Activated naive CD8-positive, alpha-beta T cell treated with anti-CD3 and anti-CD28 coated beads, Interleukin-2, amount 10 ng/mL, durations not matched to agents 7 days and 5 days (primary cell): ENCODE measurements around the gene PLK4. TPM values are rescaled to one million over a fixed set of nuclear protein-coding genes. Genes with fewer than 3 reads are reported as not detected.
"Not testable (repeated sequence)": the region's sequence is repeated elsewhere in the genome, so short reads cannot be mapped to it uniquely, and the experiment has no call there.

ENCODE experiments used
- ATAC-seq: fragments of 150-1000 bp; cut with Tn5 transposase; one replicate; pipeline ENCODE4 v1.10.0; 2021; ENCODE audit warnings: low read depth, moderate library complexity
- POLR2A ChIA-PET: fragments of 350-600 bp; sonication (Branson Sonifier 250); formaldehyde crosslinking; loops from one replicate; lab custom pipeline; 2021; ENCODE audit warnings: antibody characterized with exemption; lab: Charles Lee
- DNase-seq: peaks from one replicate; pipeline ENCODE4 v3.0.0; 2021
- H3K27ac Mint-ChIP-seq: one replicate; pipeline ENCODE4 v1.8.0; 2022; ENCODE audit warnings: mild to moderate bottlenecking, mixed read lengths
- H3K27me3 Mint-ChIP-seq: one replicate; pipeline ENCODE4 v1.8.0; 2022; ENCODE audit warnings: mild to moderate bottlenecking, moderate library complexity, mixed read lengths
- H3K36me3 Mint-ChIP-seq: one replicate; pipeline ENCODE4 v1.8.0; 2021; ENCODE audit warnings: mild to moderate bottlenecking, mixed read lengths
- H3K4me1 Mint-ChIP-seq: one replicate; pipeline ENCODE4 v1.8.0; 2021; ENCODE audit warnings: mixed read lengths
- H3K4me3 Mint-ChIP-seq: one replicate; pipeline ENCODE4 v1.8.0; 2022; ENCODE audit warnings: mild to moderate bottlenecking, moderate library complexity, mixed read lengths
- H3K9me3 Mint-ChIP-seq: one replicate; pipeline ENCODE4 v1.8.0; 2021; ENCODE audit warnings: mixed read lengths
- total RNA-seq, 2 experiments: library from RNA; stranded (reverse); gene quantifications; one replicate each; pipeline ENCODE4 v1.2.3, GENCODE V29; 2021

The PLK4 gene
- total RNA-seq, 2 experiments from 2014 or later = 35.5 to 39.4 TPM

- H3K4me1 Mint-ChIP-seq = peaks cover 7% of the 10 kb centered on the region
- H3K9me3 Mint-ChIP-seq = no peaks in the 10 kb centered on the region
- POLR2A ChIA-PET = no interaction called here
- no peak overlapping the region for H3K27ac Mint-ChIP-seq
- no peak for ATAC-seq
- H3K27me3 Mint-ChIP-seq = peaks cover 1% of the 10 kb centered on the region
- no peak for DNase-seq
- peaks cover 8% of the 10 kb centered on the region for H3K36me3 Mint-ChIP-seq
- H3K4me3 Mint-ChIP-seq = no peak overlapping the region
These were observed 10.4 kb upstream of the PLK4 start for GRCh38 chr4:127870281-127870680.

DNA sequence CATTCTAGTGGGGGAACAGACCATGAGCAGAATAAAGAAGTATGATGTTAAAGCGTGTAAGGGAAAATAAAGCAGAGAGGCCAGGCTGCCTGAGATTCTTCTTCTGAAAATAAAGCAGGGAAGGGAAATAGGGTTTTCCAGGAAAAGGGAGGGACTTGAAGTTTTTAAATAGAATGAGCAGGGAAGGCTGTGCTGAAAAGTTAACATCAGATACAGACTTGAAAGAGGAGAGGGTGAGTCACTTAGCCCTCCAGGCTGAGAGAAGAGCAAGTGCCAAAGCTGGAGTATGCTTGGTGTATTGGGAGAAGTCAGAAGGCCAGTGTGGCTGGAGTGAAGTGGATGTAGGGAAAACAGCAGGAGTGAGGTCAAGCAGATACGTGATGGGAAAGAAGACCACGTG, 10.0 kb upstream of the PLK4 start:
- POLR2A ChIA-PET = no interaction called here
- Mint-ChIP-seq H3K4me1 (peaks cover 7% of the 10 kb centered on the region), H3K4me3 (no peak overlapping the region), H3K27me3 (peaks cover 1% of the 10 kb centered on the region), H3K36me3 (peaks cover 11% of the 10 kb centered on the region), H3K9me3 (no peaks in the 10 kb centered on the region), H3K27ac (no peak overlapping the region)
- no peak for DNase-seq
- no peak for ATAC-seq

GRCh38 chr4:127875791-127876190, 4.9 kb upstream of the PLK4 start:
- Mint-ChIP-seq H3K4me1 (peaks cover 18% of the 10 kb centered on the region), H3K27me3 (no peaks in the 10 kb centered on the region), H3K27ac (no peak overlapping the region), H3K9me3 (no peaks in the 10 kb centered on the region), H3K4me3 (no peak overlapping the region), H3K36me3 (peaks cover 18% of the 10 kb centered on the region)
- POLR2A ChIA-PET = no interaction called here
- DNase-seq (no peak), ATAC-seq (no peak)

- ATAC-seq (peak; percentile 19), DNase-seq (no peak)
- POLR2A ChIA-PET = interaction anchor here (1.1 to 4.2 kb wide), 6 partner anchors 85 to 1212 kb away, joined by 3 to 56 read pairs (median 8); partner anchors contain the start of genes ABHD18, HSPA4L, LARP1B and MFSD8
- peak overlapping the region; percentile 92 for H3K4me3 Mint-ChIP-seq
- H3K27me3 Mint-ChIP-seq = no peaks in the 10 kb centered on the region
- peak overlapping the region; percentile 97 for H3K27ac Mint-ChIP-seq
- H3K9me3 Mint-ChIP-seq = no peaks in the 10 kb centered on the region
- H3K36me3 Mint-ChIP-seq = peaks cover 22% of the 10 kb centered on the region
- peaks cover 32% of the 10 kb centered on the region for H3K4me1 Mint-ChIP-seq
These were observed 821 bp downstream of the PLK4 start for GRCh38 chr4:127881563-127881864.

DNA sequence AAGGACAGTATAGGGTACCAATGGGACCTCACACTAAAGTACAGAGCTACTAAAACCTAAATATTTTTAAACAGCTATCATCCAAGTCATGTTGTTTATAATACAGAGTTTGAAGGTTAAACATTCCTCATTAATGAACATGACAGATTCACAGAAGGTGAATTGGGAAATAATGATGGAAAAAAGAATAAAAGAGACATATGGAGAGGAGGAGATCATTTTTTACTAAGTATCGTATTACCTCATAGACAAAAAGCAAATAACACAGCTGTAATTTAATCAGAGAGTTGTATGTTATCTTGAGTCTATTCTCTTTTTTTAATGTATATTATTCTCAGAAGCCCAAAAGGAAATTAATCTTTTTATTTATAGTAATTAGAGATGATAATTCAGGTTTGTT, 7.9 kb downstream of the PLK4 start:
- POLR2A ChIA-PET = interaction anchor here (0.6 to 1.2 kb wide), 3 partner anchors 9 to 77 kb away, joined by 3 read pairs; partner anchors contain the start of genes ABHD18 and MFSD8
- Mint-ChIP-seq H3K27me3 (no peaks in the 10 kb centered on the region), H3K4me1 (peaks cover 19% of the 10 kb centered on the region), H3K27ac (no peak overlapping the region), H3K4me3 (no peak overlapping the region), H3K36me3 (peaks cover 42% of the 10 kb centered on the region), H3K9me3 (peaks cover 2% of the 10 kb centered on the region)
- no peak for ATAC-seq
- no peak for DNase-seq

GRCh38 chr4:127889903-127890302, 9.2 kb downstream of the PLK4 start:
- no peak overlapping the region for H3K4me3 Mint-ChIP-seq
- peaks cover 44% of the 10 kb centered on the region for H3K36me3 Mint-ChIP-seq
- DNase-seq (no peak), ATAC-seq (no peak)
- no peaks in the 10 kb centered on the region for H3K27me3 Mint-ChIP-seq
- POLR2A ChIA-PET = interaction anchor here (0.9 to 1.4 kb wide), 2 partner anchors 9 to 75 kb away, joined by 3 to 5 read pairs; partner anchors contain the start of genes ABHD18, MFSD8 and PLK4
- peaks cover 18% of the 10 kb centered on the region for H3K4me1 Mint-ChIP-seq
- peaks cover 2% of the 10 kb centered on the region for H3K9me3 Mint-ChIP-seq
- H3K27ac Mint-ChIP-seq = no peak overlapping the region

- Mint-ChIP-seq H3K36me3 (peaks cover 45% of the 10 kb centered on the region), H3K4me3 (no peak overlapping the region), H3K4me1 (peaks cover 1% of the 10 kb centered on the region), H3K27ac (no peak overlapping the region), H3K27me3 (no peaks in the 10 kb centered on the region), H3K9me3 (peaks cover 2% of the 10 kb centered on the region)
- DNase-seq (no peak), ATAC-seq (no peak)
- POLR2A ChIA-PET = no interaction called here
These were observed 15.4 kb downstream of the PLK4 start for GRCh38 chr4:127896069-127896468.

DNA sequence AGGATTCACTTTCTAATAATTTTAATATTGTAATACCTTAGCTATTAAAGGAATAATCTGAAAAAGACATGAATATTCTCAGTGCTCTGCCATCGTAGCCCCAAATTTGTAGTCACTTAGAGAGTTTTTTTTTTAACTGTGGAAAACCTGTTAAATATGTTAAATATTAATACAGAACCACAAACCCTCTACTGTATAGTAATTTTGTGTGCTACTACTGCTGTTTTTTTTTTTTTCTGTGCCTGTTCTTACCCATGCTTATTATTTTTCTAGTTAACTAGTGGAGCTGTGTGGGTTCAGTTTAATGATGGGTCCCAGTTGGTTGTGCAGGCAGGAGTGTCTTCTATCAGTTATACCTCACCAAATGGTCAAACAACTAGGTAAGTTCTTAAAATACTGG, 15.8 kb downstream of the PLK4 start:
- H3K36me3 Mint-ChIP-seq = peaks cover 49% of the 10 kb centered on the region
- POLR2A ChIA-PET = no interaction called here
- H3K4me1 Mint-ChIP-seq = peaks cover 1% of the 10 kb centered on the region

DNA sequence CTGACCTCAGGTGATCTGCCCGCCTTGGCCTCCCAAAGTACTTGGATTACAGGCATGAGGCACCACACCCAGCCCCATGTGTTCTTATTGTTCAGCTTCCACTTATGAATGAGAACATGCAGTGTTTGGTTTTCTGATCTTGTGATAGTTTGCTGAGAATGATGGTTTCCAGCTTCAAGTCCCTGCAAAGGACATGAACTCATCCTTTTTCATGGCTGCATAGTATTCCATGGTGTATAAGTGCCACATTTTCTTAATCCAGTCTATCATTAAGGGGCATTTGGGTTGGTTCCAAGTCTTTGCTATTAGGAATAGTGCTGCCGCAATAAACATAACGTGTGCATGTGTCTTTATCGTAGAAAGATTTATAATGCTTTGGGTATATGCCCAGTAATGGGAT, 19.0 kb downstream of the PLK4 start:
- DNase-seq, H3K4me1 Mint-ChIP-seq, H3K27me3 Mint-ChIP-seq, H3K9me3 Mint-ChIP-seq, H3K4me3 Mint-ChIP-seq, POLR2A ChIA-PET, H3K27ac Mint-ChIP-seq, ATAC-seq: not testable (repeated sequence)
- peaks cover 56% of the 10 kb centered on the region for H3K36me3 Mint-ChIP-seq

More for the DNA sequence above, 15.8 kb downstream of the PLK4 start:
- ATAC-seq (no peak), DNase-seq (no peak)
- Mint-ChIP-seq H3K27ac (no peak overlapping the region), H3K27me3 (no peaks in the 10 kb centered on the region), H3K9me3 (peaks cover 2% of the 10 kb centered on the region), H3K4me3 (no peak overlapping the region)

- DNase-seq = no peak
These were observed 24.3 kb downstream of the PLK4 start for GRCh38 chr4:127905029-127905428.

DNA sequence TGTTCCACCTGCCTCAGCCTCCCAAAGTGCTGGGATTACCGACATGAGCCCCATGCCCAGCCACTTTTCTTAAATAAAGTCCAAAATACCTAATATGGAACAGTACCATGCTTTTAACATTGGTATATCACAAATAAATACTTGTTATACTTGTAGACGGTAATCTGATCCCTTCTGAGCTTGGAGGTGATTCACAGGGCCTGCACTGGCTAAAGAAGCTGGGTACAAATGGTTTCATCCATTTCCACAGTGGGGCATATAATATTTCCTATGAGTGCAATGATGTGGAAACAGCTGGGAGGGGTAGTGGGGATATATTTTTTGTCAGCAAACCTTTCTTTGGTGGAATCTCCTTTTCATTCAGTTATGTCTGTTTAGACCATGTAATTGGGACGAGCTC, 35.8 kb downstream of the PLK4 start:
- no peak overlapping the region for H3K27ac Mint-ChIP-seq
- peaks cover 2% of the 10 kb centered on the region for H3K27me3 Mint-ChIP-seq
- no peaks in the 10 kb centered on the region for H3K9me3 Mint-ChIP-seq
- POLR2A ChIA-PET = no interaction called here
- no peaks in the 10 kb centered on the region for H3K4me1 Mint-ChIP-seq
- H3K4me3 Mint-ChIP-seq = no peak overlapping the region
- ATAC-seq (no peak), DNase-seq (no peak)
- peaks cover 13% of the 10 kb centered on the region for H3K36me3 Mint-ChIP-seq

More at GRCh38 chr4:127905029-127905428, 24.3 kb downstream of the PLK4 start:
- Mint-ChIP-seq H3K36me3 (peaks cover 30% of the 10 kb centered on the region), H3K4me3 (no peak overlapping the region), H3K4me1 (no peaks in the 10 kb centered on the region), H3K9me3 (peaks cover 8% of the 10 kb centered on the region), H3K27me3 (peaks cover 2% of the 10 kb centered on the region), H3K27ac (no peak overlapping the region)
- ATAC-seq = no peak
- POLR2A ChIA-PET = no interaction called here

DNA sequence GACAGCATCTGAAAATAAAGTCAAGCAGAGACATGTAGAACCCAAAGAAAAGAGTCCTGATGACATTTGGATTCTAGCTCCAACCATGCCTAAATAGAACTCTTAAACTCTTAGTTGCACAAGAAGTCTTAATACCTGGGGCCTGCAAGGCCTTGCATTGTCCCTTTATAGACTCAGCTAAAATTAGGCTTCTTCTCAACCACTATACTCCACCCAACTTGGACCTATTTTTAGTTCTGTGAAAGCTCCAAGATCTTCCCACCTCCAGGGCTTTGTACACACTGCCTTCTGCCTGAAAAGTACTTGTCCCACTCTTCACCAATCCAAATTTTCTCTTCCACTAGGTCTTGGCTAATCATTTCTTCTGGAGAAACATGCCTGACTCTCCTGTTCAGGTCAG, 36.5 kb downstream of the PLK4 start:
- POLR2A ChIA-PET = no interaction called here
- no peaks in the 10 kb centered on the region for H3K4me1 Mint-ChIP-seq
- DNase-seq (no peak), ATAC-seq (no peak)
- no peak overlapping the region for H3K4me3 Mint-ChIP-seq
- H3K27ac Mint-ChIP-seq = no peak overlapping the region
- peaks cover 13% of the 10 kb centered on the region for H3K36me3 Mint-ChIP-seq
- H3K27me3 Mint-ChIP-seq = peaks cover 2% of the 10 kb centered on the region
- H3K9me3 Mint-ChIP-seq = no peaks in the 10 kb centered on the region

DNA sequence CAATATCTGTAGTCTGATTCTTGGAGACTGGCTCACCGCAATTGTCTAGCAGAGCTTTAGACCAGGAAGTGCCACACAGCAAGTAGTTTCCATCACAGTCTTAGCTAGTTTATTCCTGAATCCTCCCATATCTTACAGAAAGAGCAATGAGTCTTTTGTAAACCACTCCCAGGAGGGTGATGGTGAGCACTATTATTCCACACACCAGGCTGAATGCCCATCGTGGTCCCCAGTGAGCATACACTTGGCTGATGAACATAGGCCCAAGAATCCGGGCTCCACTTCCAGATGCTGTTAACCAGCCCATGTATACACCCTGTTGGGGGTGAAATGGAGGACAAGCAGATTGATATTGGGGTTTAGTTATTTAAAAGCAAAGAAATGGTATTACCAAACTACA, 39.8 kb downstream of the PLK4 start:
- H3K27me3 Mint-ChIP-seq = no peaks in the 10 kb centered on the region
- POLR2A ChIA-PET = no interaction called here
- no peak overlapping the region for H3K27ac Mint-ChIP-seq
- no peaks in the 10 kb centered on the region for H3K4me1 Mint-ChIP-seq
- ATAC-seq (no peak), DNase-seq (no peak)
- peaks cover 33% of the 10 kb centered on the region for H3K36me3 Mint-ChIP-seq
- no peak overlapping the region for H3K4me3 Mint-ChIP-seq
- H3K9me3 Mint-ChIP-seq = no peaks in the 10 kb centered on the region

DNA sequence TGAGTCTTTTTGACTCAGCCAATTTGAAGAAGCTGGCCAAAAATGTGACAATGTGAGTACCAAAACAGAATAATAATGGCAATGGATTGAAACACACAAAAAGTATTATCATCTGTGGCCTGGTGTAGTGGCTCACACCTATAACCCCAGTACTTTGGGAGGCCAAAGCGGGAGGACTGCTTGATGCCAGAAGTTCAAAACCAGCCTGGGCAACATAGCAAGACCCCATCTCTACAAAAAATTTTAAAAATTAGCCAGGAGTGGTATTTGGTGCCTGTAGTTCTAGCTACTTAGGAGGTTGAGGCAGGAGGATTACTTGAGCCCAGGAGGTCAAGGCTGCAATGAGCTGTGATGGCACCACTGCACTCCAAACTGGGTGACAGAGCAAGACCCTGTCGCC, 41.5 kb downstream of the PLK4 start:
- DNase-seq = no peak
- POLR2A ChIA-PET = interaction anchor here (0.7 kb wide), 1 partner anchor 95 kb away, joined by 3 read pairs; no protein-coding TSS in a partner anchor
- no peaks in the 10 kb centered on the region for H3K4me1 Mint-ChIP-seq
- H3K27ac Mint-ChIP-seq = no peak overlapping the region
- peaks cover 4% of the 10 kb centered on the region for H3K9me3 Mint-ChIP-seq
- H3K4me3 Mint-ChIP-seq = no peak overlapping the region
- no peak for ATAC-seq
- H3K27me3 Mint-ChIP-seq = no peaks in the 10 kb centered on the region
- peaks cover 39% of the 10 kb centered on the region for H3K36me3 Mint-ChIP-seq
